HG02759 (cell line): ENCODE results near the gene SNPH.

ENCODE experiments used
- ATAC-seq: cut with Tn5 transposase; IDR thresholded peaks from one replicate; pipeline ENCODE4 v1.9.1; 2021; ENCODE audit warnings: mild to moderate bottlenecking, moderate library complexity; ENCODE audit not compliant: unreplicated experiment

Gene SNPH

DNA sequence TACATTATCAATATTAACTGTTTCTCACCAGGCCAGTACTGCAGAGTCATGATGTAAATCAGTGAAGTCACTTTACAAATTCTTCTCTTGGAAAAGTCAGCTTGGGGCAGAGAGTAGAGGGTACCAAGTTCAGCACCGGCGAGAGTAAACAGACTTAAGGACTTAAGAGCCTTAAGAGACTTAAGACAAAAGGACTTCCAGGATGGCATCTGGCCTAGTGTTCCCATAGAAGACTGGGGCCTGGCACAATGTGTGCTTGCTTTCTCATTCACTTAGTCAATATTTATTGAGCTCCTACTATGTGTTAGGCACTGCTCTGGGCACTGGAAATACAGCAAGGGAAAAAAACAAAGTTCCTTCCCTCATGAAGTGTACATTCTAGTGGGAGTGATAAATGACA lies 1.4 kb upstream of the SNPH start:
- no peak for ATAC-seq

DNA sequence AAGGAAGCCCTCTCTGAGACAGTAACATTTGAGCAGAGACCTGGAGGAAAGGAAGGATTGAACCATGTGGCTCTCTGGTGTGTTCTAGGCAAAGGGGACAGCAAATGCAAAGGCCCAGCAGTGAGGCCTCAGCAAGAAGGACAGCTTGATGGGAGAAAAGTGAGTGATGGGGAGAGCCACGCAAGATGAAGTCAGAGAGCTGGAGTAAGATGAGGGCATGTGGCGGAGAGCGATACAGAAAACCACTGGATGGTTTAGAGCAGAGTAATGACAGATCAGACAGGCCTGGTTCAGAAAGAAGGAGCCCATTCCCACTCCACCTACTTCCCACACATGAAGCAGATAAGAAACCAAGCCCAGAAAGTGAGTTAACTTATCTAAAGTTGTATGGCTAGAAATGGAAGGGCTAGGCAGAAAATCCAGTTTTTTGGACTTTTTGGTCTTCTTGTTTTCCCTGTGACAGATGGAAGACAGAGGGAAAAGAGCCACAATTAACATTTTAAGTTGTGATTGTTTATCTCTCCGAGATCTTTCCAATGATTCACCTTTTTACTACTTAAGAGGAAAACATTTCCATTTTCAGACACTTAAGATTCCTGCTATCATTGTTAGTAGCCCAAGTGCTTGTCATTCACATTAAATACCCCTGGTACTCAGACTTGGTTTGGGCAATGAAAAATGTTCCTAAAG lies 723 bp upstream of the SNPH start:
- ATAC-seq = no peak

DNA sequence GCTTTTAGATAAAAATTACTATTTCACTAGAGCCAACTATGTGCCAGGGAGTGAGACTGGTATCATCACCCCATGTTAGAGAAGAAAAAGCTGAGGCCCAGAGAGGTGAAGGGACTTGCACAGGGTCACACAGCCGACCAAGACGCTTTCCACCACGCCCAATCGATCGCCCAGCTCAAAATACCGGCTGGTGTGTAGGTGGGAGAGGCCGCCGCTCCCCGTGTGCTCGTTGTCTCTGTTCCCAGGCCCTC lies 253 bp upstream of the SNPH start:
- ATAC-seq = no peak

DNA sequence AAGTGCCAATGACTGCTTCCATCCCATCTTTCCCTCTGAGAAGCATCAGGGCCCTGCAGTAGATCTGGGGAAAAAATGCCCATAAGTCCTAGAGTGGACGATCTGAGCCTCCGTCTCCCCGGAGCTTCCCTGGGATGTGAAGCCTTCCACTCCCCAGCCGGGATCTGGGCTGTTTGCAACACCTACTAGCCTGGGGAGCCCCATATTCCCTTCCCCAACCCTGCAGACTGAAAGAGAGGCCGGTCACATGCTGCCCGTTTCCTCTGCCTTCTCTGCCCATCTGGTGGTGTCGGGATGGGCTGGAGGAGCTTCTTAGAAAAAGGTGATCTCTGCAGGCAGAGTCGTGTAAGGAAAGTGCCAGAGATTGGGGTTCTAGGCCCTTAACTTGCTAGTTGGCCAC lies 1.1 kb downstream of the SNPH start:
- no peak for ATAC-seq

DNA sequence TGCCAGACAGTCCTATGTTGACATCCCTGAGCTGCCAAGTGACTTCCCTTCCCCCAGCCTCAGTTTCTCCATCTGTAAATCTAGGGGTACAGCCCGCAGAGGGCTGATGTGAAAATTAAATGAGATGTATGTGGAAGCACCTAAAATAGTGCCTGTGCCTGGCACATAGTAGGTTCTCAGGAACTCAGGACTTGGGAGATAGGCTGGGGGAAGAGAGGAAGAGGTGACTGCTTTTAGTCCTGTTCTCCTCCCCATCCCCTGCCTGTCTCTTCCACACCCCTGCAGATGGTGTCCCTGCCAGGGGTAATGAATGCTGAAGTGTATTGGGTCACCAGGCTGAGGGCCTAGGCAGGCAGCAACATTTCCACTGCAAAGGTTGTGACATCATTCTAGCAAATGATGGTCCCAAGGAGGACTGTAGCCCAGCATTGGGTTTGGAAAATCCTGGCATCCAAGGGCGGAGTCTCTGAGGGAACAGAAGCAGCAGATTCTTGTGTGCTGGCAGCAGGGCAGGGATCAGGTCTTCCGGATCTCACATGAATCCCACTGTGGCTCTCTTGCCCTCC lies 1.8 kb downstream of the SNPH start:
- ATAC-seq = no peak

DNA sequence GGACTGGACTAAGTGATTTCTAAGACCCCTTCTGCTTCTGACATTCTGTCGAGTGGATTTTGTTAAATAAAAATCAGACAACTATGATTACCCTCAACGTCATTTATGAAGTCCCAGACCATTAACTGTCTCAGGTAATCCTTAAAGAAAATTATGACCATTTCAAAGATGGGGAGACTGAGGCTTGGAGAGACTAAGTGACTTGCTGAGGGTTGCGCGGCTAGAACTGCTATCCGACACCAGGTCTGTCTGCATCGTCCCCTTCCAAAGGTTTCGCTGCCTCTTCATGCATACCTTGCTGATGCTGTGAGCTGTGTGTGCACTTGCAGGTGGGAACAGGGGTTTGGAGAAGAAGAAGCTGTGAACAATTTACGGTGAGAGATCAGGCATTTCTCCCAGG lies 3.1 kb downstream of the SNPH start:
- ATAC-seq = no peak

DNA sequence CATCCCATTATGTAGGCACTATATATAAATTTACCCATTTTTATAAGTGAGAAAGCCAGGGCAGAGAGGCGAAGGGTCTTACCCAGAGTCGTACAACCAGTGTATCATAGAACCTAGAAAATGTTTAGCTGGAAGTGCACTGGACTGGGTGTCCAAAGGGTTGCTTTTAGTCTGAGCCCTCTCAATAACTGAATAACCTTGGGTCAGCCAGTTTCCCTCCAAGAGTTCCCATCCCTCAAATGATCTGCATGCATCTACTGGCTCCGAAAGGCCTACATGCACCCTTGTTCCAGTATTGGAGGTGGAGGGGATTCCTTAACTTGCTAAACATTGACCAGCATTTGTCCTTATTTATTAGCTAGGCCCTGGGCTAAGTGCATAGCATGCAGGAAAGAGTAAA lies 3.8 kb downstream of the SNPH start:
- no peak for ATAC-seq

DNA sequence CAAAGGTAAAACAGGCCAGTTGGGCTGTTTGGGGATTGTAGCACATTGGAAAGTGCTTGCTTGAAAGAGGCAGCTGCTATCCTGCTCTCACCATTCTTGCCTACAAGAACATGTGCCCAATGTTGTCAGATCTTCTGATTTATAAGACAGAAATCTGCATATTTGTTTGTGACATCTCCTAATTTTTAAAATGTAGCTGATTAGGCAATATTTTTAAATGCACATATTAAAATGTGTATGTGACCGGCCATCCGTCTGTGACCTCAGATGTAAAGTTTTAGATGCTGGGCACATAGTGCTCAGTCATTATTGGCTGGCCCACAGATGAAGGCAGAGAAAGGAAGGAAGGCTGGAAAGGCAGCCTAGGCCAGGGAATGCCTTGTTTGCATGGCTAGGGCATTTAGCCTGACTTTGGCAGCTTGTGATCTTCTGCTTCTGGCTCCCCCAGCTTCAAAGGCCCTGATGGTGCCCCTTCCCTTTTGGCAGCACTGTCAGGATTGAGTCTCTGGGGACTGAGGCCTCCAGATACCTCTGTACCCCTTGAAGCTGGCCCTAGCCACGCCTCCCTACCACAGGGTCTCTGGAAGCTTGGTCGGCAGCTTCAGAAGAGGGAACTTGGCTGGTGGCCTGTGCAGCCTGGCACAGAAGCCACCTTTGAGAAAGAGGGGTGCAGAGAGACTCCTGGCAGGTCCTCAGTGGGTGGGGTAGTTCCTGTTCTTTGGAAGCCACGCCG lies 6.4 kb downstream of the SNPH start:
- no peak for ATAC-seq

DNA sequence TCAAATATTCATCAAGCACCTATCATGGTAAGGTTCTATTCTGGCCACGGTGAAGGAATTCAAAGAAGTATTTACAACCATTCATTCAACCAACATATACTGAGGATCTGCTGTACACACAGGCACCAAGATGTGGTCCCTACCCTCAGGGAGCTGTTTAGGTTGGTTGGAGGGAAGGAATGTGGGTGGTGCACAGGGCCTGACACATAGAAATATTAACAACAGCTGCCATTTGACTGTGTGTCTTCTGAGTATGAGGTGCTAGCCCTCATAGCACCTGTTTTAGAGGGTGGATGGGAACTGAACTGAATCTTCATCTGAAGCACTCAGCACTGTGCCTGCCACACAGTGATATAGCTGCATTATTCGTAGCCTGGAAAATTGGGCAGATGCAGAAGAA lies 7.3 kb downstream of the SNPH start:
- ATAC-seq = no peak

DNA sequence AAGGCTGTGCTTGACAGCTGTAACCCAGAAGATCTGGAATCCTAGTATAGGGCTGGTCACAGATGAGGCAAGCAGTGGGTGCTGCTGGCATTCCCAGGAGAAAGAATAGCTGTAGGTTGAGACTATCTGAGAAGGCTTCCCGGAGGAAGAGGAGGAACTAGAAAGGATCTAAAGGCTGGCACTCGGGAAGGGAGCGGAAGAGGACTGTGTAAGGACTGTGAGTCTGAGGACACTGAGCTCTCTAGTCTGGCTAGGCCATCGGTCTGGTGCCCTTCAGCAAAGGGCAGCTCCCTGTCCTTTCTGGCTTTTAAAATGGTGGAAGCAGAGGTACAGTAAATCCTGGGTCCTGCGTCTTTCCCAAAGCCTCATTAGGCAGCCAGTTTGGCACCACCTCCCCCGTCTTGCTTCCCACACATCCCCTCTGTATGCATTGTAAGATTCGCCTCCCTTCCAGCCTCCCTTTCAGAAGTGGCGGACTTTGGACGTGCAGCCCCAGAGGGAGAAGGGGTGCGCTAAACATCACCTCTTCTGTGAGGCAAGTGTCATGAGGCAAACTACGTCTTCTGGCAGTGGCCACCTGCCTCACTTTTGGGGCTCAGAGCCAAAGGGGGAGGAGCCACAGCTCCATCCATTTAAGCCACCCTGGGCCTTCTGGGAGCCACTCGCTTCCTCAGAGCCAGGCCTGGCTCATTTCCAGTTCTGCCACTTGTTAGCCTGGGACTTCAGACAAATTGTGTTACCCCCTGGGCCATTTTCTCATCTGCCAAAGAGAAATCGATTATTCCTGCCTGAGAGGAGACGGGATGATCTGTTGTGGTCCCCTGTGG lies 8.6 kb downstream of the SNPH start:
- no peak for ATAC-seq

DNA sequence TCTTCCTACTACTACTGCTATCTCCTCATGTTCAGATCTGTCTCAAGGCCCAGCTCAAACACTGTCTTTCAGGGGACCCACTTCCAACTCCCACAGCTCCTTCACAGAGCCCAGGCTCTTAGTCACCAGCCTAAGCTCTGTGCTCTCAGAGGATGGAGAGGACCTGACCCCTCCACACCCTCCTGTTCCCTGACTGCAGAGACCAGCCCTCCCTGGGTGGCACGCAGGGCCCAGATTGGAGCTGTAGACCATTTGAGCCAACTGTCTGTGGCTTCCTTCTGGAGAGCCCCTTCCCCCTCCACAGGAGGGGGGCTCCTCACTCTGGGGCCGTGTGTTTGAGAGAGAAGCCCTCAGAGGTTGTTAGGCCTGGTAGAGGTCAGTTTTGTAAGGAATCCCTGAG lies 9.8 kb downstream of the SNPH start:
- ATAC-seq = no peak

DNA sequence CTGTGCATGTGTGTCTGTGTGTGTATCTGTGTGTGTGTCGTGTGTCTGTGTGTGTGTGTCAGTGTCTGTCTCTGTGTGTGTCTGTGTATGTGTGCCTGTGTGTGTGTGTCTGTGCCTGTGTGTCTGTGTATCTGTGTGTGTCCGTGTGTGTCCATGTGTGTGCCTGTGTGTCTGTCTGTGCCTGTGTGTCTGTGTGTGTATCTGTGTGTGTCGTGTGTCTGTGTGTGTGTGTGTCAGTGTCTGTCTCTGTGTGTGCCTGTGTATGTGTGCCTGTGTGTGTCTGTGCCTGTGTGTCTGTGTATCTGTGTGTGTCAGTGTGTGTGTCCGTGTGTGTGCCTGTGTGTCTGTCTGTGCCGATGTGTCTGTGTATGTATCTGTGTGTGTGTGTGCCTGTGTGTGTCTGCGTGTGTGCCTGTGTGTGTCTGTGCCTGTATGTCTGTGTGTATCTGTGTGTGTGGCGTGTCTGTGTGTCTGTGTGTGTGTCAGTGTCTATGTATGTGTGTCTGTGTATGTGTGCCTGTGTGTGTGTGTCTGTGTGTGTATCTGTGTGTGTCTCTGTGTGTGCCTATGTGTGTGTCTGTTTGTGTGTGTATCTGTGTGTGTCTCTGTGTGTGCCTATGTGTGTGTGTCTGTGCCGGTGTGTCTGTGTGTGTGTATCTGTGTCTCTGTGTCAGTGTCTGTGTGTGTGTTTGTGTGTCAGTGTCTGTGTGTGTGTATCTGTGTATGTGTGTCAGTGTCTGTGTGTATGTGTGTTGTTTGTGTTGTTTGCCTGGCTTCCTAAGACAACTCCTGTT lies 11.6 kb downstream of the SNPH start:
- no peak for ATAC-seq

DNA sequence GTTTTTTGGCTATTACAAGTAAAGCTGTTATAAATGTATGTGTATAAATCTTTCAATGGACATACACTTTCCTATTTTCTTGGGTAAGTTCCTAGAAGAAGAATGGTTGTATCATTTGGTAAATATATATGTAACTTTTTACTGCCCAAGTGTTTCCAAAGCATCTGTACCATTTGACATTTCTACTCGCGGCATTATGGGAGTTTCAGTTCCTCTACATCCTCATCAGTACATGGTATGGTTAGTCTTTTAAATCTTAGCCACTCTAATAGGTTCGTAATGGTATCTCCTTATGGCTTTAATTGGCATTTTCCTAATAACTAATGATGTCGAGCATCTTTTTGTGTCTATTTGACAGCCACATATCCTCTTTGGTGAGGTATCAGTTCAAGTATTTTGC lies 12.9 kb downstream of the SNPH start:
- ATAC-seq = no peak

DNA sequence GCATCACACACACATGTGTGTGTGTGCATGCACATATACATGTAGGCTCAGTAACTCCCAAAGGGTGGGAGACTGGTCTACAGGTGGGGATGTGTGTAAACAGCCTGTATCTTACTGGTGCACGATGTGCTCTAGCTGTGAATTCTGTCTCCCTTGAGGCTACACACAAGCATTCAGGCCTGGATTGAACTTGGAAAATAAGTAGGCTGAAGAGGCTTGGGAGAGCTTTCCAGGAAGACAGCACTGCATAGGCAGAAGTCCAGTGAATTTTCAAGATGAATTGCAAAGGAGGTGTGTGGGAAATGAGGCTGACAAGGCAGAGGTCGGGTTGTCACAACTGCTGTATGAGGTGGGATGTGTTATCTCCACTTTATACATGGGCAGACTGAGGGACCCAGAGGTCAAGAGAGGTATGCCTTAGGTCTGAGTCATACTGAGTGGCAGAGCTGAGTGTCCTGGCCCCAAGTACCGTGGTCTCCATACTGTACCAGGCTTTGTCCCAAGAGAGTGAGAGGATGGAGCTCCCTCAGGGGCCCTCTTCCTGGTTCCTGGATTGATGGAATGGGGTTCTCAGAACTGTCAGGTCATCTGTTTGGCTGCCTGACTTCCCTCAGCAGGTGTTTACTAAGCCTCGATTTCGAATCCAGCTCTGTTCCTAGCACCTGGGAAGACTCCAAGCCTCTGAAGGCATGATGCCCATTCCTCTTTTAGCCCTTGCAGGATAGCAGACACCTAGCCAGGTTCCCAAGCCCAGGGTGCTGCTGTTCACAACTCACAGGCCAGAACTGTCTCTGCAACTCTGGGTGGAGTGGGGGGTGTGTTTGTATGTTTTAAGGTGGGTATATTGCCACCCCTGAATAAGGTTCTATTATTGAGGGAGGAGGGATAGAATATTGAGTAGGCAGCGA lies 14.4 kb downstream of the SNPH start:
- no peak for ATAC-seq

DNA sequence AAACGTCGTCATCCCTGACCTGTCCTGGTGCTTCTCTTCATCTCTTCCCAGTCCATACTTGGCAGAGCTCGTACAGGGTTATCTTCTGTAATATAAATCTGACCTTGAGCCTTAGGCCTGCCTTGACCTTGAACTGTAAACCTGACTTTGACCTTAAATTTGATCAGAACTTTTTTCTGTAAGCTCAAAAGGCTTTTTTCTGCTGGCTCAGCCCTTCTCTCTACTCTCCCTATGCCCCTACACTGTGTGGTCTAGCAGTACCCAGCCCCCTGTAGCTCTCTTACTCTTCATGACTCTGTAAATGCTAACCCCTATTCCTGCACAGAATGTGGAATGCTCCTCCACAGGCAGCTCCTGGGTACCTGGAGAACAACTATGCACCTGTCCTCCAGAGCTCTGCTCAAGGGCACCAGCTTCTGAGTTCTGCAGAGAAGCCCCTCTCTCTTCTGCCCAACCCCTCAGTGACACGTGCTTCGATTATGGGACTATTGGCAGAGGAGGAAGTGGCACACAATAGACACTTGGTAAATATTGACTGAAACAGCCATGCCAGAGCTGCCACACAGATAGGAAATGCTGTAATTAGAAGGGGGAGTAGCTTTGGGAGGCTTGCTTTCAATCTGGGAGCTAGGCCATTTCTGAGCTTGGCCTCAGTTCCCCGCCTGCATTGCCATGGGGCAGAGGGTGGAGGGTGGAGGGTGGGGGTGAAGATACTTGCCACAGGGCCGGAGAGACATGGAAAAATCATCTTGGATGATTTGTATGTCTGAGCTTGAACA lies 15.4 kb downstream of the SNPH start:
- ATAC-seq = no peak

DNA sequence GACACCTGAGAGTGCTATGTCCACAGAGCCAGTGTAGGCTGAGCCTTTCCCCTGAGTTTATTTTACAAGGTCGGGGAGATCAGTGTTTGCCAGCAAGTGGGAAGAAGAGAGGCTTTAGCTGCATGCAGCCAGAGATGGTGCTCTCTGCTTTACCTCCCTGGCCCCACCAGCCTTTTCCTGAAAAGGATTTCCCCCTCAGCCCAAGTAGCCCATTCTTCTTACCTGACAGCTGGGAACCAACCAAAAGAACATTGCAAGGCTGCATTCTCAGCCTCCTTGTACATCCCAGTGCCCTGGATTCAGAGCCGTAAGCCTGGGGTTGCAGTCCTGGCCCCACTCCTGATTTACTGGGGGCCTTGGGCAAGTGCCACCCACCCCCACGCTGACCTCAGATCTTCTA lies 16.9 kb downstream of the SNPH start:
- no peak for ATAC-seq

DNA sequence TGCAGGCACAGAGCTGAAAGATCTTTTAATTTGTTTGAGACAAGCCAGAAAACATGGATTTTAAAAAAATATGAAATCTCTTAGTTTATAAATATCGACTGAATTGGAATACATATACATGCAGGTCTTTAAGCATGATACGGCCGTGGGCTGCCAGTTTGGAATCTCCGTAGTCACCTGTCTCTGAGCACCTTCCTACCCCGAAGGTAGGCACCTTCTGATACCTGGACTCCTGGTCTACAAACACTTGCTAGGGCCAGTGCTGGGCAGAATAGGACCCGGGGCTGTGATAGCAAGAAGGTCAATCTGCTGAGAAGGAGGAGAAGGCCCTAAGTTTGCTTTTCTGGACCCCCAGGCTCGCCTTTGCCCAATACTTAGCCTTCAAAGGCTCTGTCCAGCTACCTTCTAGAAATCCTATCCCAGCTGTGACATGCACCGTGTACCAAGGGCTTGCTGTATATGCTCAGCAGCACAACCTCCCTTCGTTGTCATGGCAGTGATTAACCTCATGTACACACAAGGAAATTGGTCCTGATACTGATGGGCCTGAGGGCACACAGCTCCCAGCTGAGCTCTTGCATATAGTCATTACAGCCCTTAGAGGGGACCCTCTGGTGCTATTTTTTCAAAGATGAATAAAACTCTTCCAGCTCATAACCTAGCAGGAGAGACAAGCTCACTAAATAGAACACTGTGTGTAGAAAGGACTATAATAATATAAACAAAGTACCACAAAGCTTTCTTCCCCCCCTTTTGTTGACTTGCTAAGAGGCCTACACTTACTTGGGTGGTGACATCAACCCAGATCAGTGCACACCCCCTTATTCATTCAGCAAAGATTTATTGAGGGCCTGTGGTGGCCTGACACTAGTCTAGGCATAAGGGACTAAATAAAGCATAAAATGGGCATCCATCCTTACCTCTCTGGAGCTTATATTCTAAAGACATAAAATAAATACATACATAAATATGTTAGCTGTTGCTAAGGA lies 17.7 kb downstream of the SNPH start:
- ATAC-seq = no peak
